Spinal cord (tissue), 10 donors: Measurements from ENCODE around the gene LGALS3BP. TPM values are rescaled to one million over a fixed set of nuclear protein-coding genes. Genes with fewer than 3 reads are reported as not detected.

Experiments used
- DNase-seq, 6 donors: peaks; one replicate each; pipeline versions ENCODE4 v3.0.0 to v3.0.0-alpha.2; 2013 to 2015; ENCODE audit warnings: low spot score in 6 of 6, low read depth in 4 of 6
- H3K27ac ChIP-seq: one replicate; pipeline ENCODE4 v1.5.1; 2013; ENCODE audit warnings: low read depth, low read length, control low read depth
- H3K27me3 ChIP-seq: one replicate; pipeline ENCODE4 v1.6.1; 2013; ENCODE audit warnings: low read length; ENCODE audit not compliant: control insufficient read depth, insufficient read depth
- H3K36me3 ChIP-seq: one replicate; pipeline ENCODE4 v1.6.1; 2013; ENCODE audit warnings: low read length; ENCODE audit not compliant: control insufficient read depth, insufficient read depth
- H3K4me1 ChIP-seq: one replicate; pipeline ENCODE4 v1.6.1; 2013; ENCODE audit warnings: low read length; ENCODE audit not compliant: control insufficient read depth, insufficient read depth
- H3K4me3 ChIP-seq: one replicate; pipeline ENCODE4 v1.5.1; 2013; ENCODE audit warnings: low read depth, low read length, control low read depth
- H3K9me3 ChIP-seq: one replicate; pipeline ENCODE4 v1.6.1; 2013; ENCODE audit warnings: low read length; ENCODE audit not compliant: control insufficient read depth, insufficient read depth
- WGBS: methylation state at CpG from one replicate; pipeline ENCODE4 v1.1.5; 2013; ENCODE audit warnings: missing lambda C conversion rate; ENCODE audit not compliant: insufficient coverage; 5-methylcytosine and 5-hydroxymethylcytosine counted together
- polyA plus RNA-seq, 2 donors: library from polyadenylated mRNA; unstranded; fragments of 120-200 nt; gene quantifications; one replicate each; pipeline ENCODE4 v1.2.1, GENCODE V29; 2013; ENCODE audit not compliant: insufficient read length in 2 of 2
- total RNA-seq, 2 donors: library from RNA; depleted of rRNA in 1 of 2; stranded (reverse); fragments of 120-200 nt in 1 of 2; fragments of >200 nt in 1 of 2; gene quantifications; one replicate each; pipeline versions ENCODE4 v1.2.3 to v1.2.4, GENCODE V29; 2013 to 2014
- donor health status: healthy.

Gene LGALS3BP
- total and polyA plus RNA-seq, 4 donors = 83.0 to 166 (median 106) TPM

GRCh38 chr17:78998311-78999055 is 18.8 kb upstream of the LGALS3BP start:
- Histone ChIP-seq H3K36me3 (peaks cover 84% of the 10 kb centered on the region), H3K4me3 (no peak overlapping the region), H3K4me1 (peaks cover 25% of the 10 kb centered on the region), H3K27ac (no peak overlapping the region), H3K9me3 (no peaks in the 10 kb centered on the region), H3K27me3 (no peaks in the 10 kb centered on the region)
- peak in 1 of 6 donors; percentile 45 for DNase-seq
- WGBS = 57% methylated on average over 28 of the region's 28 CpGs

- peaks cover 86% of the 10 kb centered on the region for H3K36me3 ChIP-seq
- WGBS = 60% methylated on average over 2 of the region's 6 CpGs
- no peaks in the 10 kb centered on the region for H3K9me3 ChIP-seq
- no peaks in the 10 kb centered on the region for H3K27me3 ChIP-seq
- no peak for DNase-seq
- peaks cover 25% of the 10 kb centered on the region for H3K4me1 ChIP-seq
- H3K27ac ChIP-seq = no peak overlapping the region
- no peak overlapping the region for H3K4me3 ChIP-seq
Observed at GRCh38 chr17:78997881-78998280, 18.2 kb upstream of the LGALS3BP start.

- H3K4me1 ChIP-seq = peaks cover 25% of the 10 kb centered on the region
- DNase-seq = no peak
- H3K27me3 ChIP-seq = no peaks in the 10 kb centered on the region
- no peaks in the 10 kb centered on the region for H3K9me3 ChIP-seq
- 94% methylated on average over 20 of the region's 27 CpGs for WGBS
- H3K27ac ChIP-seq = no peak overlapping the region
- no peak overlapping the region for H3K4me3 ChIP-seq
- peaks cover 90% of the 10 kb centered on the region for H3K36me3 ChIP-seq
Observed at GRCh38 chr17:78997231-78997741, 17.6 kb upstream of the LGALS3BP start.

GRCh38 chr17:78996781-78997201 is 17.1 kb upstream of the LGALS3BP start:
- Histone ChIP-seq H3K27ac (no peak overlapping the region), H3K36me3 (peaks cover 94% of the 10 kb centered on the region), H3K9me3 (no peaks in the 10 kb centered on the region), H3K4me1 (peaks cover 25% of the 10 kb centered on the region), H3K27me3 (no peaks in the 10 kb centered on the region), H3K4me3 (no peak overlapping the region)
- 95% methylated on average over 15 of the region's 16 CpGs for WGBS
- DNase-seq = no peak

- Histone ChIP-seq H3K36me3 (peaks cover 94% of the 10 kb centered on the region), H3K27ac (no peak overlapping the region), H3K4me1 (peaks cover 25% of the 10 kb centered on the region), H3K27me3 (no peaks in the 10 kb centered on the region), H3K9me3 (no peaks in the 10 kb centered on the region), H3K4me3 (no peak overlapping the region)
- WGBS = 69% methylated on average over 18 of the region's 18 CpGs
- DNase-seq = peak in 2 of 6 donors; percentile 19 to 57
Observed at GRCh38 chr17:78995761-78996451, 16.2 kb upstream of the LGALS3BP start.

GRCh38 chr17:78995022-78995760 is 15.5 kb upstream of the LGALS3BP start:
- DNase-seq = no peak
- H3K9me3 ChIP-seq = no peaks in the 10 kb centered on the region
- no peaks in the 10 kb centered on the region for H3K27me3 ChIP-seq
- H3K36me3 ChIP-seq = peaks cover 94% of the 10 kb centered on the region
- 96% methylated on average over 33 of the region's 34 CpGs for WGBS
- peaks cover 25% of the 10 kb centered on the region for H3K4me1 ChIP-seq
- no peak overlapping the region for H3K4me3 ChIP-seq
- H3K27ac ChIP-seq = no peak overlapping the region

- H3K27me3 ChIP-seq = no peaks in the 10 kb centered on the region
- H3K36me3 ChIP-seq = peaks cover 93% of the 10 kb centered on the region
- no peak overlapping the region for H3K4me3 ChIP-seq
- no peak overlapping the region for H3K27ac ChIP-seq
- H3K9me3 ChIP-seq = no peaks in the 10 kb centered on the region
- WGBS = 94% methylated on average over 20 of the region's 22 CpGs
- H3K4me1 ChIP-seq = peaks cover 23% of the 10 kb centered on the region
- no peak for DNase-seq
Observed at GRCh38 chr17:78993981-78994671, 14.4 kb upstream of the LGALS3BP start.

- peak in 2 of 6 donors; percentile 66 to 68 for DNase-seq
- 76% methylated on average over 48 of the region's 49 CpGs for WGBS
Observed at GRCh38 chr17:78993241-78993956, 13.7 kb upstream of the LGALS3BP start.

More at GRCh38 chr17:78993241-78993956, 13.7 kb upstream of the LGALS3BP start:
- H3K9me3 ChIP-seq = no peaks in the 10 kb centered on the region
- no peaks in the 10 kb centered on the region for H3K27me3 ChIP-seq
- H3K4me3 ChIP-seq = no peak overlapping the region
- H3K27ac ChIP-seq = no peak overlapping the region
- peaks cover 16% of the 10 kb centered on the region for H3K4me1 ChIP-seq
- H3K36me3 ChIP-seq = peaks cover 85% of the 10 kb centered on the region
